GM11168 (cell line): ENCODE data around the gene RPS6KA3.
"Not testable (repeated sequence)": the region's sequence is repeated elsewhere in the genome, so short reads cannot be mapped to it uniquely, and the experiment has no call there.

Experiments
- in situ Hi-C: fragments of 300-500 bp; cut with MboI; formaldehyde crosslinking; loops from one replicate; pipeline ENCODE4 v1.12.0; 2022; ENCODE audit warnings: low sequenced_read_pairs; ENCODE audit not compliant: unreplicated experiment

Gene RPS6KA3

DNA sequence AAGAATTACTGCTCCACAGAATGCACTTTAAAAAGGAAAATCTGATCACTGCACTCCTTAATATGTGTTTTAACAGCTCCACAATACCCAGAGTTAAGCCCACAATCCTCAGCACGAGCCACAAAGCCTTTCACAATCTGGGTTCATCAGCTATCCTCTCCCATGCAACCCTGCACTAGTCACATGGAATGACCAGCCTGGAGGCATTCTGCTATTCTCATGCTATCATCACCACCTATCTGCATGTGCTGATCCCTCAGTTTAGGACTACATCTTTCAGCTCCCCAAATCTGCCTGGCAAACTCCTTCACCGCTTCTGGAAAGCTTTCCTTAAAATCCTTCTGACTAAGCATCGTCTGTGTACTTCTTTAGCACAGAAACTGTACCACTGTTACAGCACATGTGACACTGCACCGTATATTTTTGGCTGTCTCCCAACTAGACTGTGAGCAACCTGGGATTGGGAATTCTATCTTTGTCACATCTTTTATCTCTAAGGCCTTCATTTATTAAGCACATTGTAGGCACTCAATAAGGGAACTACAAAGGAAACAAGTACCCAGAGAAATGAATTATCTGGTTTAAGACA, 106.8 kb downstream of the RPS6KA3 start:
- in situ Hi-C loops = no loop called here

DNA sequence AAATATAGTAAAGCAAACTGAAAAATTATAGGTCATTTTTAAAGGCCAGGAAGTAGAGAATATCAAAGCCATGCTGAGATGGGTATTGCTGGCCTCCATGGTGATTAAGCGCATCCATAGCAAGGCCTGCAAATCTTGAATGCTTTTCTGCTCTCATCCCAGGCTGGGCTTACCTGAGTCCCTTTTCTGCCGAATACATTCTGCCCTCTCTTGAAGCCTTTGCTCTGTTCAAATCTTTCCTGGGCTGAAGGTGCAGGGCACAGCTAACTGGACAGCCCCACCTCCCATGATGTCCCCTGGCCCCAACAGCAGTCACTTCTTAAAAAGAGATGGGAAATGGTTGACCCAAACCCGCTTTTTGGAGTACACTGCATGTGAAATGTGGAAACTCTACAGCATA, 115.0 kb downstream of the RPS6KA3 start:
- in situ Hi-C loops = no loop called here

DNA sequence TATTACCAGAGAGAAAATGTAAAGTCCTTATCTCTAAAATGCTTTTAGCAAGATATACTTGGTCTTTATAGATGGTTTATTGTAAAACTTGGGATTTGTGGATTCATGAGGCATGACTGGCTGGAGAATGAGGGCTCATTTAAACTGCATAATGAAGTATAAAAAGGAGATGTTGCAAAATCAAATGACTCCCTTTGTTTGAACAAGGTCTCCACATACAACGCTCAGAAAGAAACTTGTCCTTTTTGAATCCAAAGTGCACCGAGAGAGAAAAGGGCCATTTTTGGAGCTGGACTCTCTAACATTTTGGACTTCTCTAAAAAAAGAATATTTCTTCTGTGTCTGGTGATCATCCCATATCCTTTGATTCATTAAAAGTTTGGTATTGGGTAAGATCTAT, 117.4 kb downstream of the RPS6KA3 start:
- in situ Hi-C loops = no loop called here

DNA sequence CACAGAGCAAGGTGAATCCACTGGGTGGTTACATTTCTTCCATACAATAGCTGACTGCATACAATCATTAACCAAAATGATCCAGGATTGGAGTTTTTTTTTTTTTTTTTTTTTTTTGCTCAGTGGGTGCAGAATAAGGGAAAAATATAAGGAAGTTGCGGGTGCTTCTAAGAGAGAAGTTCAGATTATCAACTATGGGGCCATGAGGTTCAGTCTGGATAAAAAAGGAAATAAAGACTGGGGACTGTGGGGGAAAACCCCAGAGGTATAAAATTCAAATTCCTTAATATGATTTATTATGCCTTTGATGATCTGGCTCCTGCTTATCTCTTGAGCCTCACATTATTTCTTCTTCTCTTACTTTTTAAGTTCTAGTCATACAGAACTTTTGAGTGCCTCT, 119.1 kb downstream of the RPS6KA3 start:
- in situ Hi-C loops = no loop called here

DNA sequence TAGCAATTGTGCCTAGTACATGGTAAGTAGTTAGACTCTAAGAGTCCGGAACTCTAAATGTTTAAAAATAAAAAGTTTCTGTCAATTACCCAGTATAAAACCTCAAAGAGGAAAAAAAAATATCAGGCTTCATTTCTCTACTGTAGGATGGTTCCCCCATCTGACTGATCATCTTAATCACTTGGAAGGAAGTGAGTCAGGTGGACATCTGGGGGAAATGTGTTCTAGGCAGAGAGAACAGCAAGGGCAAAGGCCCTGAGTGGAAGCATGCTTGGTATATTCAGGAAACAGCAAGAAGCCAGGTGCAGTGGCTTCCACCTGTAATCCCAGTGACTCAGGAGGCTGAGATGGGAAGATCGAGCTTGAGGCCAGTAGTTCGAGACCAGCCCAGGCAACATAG, 122.2 kb downstream of the RPS6KA3 start:
- in situ Hi-C loops = no loop called here

DNA sequence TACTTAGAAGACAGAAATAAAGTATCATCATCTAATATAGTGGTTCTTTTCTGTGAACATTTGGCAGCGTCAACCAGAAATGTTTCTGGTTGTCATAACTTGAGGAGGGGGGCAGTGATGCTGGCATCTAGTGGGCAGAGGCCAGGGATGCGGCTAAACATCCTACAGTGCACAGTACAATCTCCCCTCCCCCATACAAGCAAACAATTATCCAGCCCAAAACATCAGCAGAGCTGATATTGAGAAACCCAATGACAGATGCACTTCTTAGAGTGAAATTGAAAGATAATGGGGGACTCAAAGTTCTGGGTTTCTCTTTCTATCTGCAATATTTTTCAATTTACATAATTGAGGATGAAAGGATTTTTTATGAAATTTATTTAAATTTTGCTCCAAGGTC, 123.1 kb downstream of the RPS6KA3 start:
- in situ Hi-C loops = no loop called here

DNA sequence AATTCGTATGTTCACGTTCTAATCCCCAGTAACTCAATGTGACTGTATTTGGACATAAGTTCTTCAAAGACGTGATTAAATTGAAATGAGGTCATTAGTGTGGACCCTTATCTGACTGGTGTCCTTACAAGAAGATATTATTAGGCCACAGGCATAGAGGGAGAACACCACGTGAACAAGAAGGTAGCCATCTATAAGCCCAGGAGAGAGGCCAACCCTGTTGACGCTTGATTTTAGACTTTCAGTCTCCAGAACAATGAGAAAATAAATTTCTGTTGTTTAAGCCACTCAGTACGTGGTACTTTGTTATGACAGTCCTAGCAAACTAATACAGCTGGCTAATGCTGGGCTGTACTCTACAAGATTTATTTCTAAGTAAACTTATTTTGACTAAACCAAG, 123.6 kb downstream of the RPS6KA3 start:
- in situ Hi-C loops = no loop called here

DNA sequence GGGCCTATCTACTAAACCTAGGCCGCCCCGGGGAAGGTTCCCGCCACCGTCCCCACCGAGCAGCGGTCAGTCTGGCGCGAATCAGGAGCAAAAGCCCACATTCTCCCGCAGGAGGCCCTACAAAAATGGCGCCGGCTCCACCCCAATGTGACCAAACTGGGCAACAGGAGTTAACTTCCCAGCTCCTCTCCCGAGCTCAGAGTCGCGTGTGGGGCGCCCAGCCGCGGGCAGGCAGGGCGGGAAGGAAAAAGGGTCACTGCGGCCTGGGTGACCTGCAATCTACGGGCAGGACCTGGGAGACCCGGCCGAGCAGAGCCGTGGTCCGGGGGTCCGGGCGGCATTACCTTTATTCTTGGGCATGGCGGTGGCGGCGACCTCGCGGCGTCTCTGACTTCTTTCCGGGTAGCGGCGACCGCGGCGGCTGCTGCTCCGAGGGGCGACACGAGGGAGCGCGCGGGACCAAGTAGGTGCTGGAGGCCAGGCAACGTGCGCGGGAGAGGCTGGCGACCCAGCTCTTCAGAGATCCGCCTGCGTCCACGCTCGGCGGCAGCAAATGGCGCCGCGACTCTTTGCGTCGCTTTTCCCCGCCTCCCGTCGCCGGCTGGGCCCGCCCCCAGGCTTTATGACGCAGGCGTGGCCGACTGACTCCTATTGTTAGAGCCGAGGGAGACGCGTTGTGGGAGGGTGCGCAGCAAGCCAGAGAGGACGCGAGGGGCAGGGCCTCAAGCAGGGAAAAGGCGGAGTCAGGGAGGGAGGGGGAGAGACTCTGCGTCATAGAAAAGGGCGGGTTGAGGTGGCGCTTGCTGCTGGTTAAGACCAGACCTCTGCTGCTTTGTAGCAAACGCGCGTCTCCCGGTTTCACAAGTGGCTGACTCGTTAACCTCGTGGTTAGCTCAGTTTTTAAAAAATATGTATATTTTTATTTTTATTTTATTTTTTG, 125.2 kb downstream of the RPS6KA3 start, which contains the start of gene EIF1AX:
TSS of gene EIF1AX (minus strand) at position 558 of the 940 bp plus-strand sequence. CDS start at position 360, 198 bp downstream.
- in situ Hi-C loops = no loop called here

DNA sequence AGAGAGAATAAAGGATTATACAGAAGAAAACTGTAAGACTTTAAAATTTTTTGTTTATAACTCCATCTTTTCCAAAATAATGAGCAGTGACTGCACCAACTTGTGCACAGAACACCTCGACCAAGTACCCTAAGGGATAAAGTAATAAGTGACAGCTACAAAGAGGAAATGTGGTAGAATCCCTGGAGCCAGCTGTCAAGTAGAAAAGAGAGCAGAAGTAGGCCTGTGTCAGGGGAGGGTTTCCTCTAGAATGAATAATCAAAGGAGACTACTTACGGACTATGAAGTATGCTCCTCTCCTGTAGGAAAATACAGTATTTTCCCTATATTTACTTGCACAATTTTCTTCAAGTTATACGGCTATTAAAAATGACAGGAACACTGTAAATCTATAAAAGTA, 126.3 kb downstream of the RPS6KA3 start:
- in situ Hi-C loops = no loop called here

DNA sequence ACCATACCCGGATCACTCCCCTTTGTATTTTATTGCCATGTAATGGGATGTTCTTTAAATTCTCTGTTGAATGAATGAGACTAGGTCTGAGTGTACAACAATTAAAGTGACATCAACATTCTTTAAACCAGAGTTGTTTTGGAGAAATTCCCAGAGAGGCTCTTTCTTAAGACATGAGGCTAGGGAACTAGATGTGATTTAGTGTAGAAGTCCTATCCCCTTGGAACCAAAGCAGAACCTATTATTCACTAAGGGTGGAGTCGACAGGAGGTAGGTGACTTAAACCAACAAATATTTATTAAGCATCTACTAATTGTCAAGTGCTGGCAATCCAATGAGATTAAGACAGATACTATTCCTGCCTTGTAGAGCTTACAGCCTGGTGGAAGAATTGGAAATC, 126.7 kb downstream of the RPS6KA3 start:
- in situ Hi-C loops = no loop called here

DNA sequence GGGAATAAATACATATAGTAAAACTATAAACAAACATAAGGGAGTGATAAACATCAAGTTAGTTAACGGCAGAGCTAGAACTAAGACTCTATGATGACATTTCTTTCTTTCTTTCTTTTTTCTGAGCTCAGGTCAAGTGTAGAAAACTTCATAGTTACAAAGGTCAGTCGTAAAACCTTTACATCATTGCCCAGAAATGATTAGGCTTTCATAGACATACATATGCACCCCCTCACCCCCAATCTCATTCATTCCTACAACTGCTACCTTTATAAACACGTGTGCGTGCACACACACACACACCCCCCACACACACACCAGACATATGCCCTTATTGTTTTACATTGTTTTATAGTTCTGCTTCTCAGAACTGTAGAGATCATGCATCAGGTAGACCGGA, 130.8 kb downstream of the RPS6KA3 start:
- in situ Hi-C loops = no loop called here

DNA sequence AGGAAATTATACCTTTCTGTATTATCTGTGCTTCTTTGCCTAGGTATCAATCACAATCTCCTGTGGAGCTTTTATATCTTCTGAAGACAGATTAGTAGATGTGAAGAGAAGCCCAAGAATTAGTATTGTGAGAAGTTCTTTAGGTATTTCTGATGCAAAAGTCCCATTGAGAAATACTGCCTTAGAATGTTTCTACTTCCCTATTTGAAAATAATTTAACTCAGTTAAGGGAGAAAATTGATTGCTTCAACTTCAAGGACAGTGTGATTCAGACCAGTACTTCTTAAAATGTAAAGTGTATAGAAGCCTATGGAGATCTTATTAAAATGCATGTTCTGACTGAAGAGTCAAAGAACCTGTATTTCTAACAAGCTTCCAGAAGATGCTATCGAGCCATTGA, 134.0 kb downstream of the RPS6KA3 start:
- in situ Hi-C loops = no loop called here

DNA sequence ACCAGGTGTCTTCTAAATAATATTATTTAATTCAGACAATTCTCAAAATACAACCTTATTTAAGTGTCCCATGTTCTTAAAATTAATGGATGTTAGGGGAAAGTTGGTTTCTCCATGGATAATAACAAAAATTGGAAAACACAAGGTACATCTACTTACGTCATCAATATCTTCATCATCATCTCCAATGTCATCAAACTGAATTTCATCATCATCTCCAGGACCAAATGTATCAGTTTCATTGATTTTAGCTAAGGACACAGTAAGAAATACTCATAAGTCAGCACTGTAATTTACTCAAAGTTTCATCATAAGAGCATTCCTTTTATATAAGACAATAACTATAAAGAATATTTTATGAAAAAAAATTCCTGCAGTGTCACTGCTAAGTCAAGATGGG, 136.4 kb downstream of the RPS6KA3 start:
- in situ Hi-C loops = no loop called here

DNA sequence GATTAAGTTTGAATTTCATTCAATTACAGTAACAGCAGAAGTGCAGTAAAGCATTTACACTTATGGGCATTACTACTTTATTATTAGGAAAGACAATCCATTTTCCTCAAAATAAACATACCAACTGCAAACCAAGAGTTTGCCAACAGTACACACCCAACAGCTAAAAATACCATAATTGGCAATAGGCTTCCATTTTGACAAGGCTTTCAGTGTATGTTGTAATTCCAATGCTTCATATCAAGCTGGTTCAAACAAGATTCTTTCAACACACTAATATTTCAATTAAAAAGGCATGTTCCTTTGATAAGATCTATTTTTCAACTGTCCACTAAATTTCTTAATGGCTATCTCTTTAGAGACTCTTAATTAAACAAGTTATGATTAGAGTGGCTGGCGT, 137.2 kb downstream of the RPS6KA3 start:
- in situ Hi-C loops = no loop called here

DNA sequence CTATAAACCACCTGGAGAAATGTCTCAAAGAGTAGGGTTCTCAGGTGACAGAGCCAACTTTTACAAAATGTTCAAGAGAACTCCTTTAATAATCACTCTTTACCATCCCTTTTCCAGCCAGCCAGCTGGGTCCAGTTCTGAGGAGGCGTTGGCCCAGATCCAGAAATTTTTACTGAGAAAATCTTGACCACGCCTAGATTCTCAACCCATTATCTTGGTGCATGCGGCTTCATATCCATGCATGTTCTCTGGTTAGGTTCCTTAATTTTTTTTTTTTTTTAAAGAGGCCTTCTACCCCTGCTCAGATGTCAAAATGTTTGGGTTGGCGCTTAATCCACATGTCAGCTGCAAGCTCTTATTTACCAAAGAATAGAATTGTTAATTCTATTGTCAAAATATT, 138.0 kb downstream of the RPS6KA3 start:
- in situ Hi-C loops = no loop called here

DNA sequence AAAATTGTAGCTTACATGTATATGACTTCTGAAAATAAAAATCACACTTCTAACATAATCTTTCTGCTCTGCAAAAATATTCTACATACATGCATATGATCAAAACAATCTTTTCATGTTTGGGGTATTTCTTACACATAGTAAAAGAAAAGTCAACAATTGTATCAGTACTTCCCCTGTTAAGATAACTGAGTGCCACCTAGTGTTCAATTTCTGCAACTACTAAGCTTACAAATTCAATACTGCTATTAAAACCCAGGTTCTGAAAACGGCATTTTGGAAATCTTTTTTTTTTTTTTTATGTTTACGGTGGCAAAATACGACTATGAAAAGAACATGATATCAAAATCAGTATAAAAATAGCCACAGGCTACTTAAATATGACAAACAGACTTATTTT, 139.3 kb downstream of the RPS6KA3 start:
- in situ Hi-C loops = not testable (repeated sequence)

DNA sequence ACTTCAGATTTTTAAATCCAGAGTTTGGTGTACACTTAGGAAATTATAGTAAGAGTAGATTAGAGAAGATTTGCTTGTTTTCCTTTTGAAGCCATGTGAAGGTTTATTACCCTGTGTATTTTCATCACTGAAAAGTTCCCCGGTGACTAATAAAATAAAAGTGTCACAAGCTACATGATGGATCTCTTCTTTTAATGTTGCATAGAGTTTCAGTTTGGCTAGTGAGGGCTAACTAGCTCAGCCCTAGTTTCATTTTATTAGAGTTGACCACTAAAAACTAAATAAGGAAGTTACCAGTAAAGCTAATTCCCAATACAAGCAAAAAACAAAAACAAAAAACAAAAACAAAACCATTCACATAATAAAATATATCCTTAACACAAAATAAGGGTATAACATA, 139.9 kb downstream of the RPS6KA3 start:
- in situ Hi-C loops = not testable (repeated sequence)

DNA sequence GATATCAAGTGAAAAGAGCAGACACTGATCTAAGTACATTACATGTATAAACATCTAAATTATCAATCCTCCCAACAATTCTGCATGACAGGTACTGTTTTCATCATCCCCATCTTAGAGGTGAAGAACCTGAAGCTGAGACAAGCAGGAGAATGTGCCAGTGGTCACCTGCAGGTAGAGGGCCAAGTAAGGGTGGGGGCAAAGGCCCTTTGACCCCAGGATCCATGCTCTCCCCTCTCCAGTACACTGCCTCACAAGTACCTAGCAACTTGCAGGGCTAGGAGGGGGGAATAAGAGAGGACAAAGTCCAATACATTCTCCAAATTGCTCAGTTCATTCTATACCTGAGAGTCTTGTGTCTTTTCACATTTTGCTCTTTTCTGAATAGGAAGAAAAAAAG, 141.7 kb downstream of the RPS6KA3 start:
- in situ Hi-C loops = no loop called here

DNA sequence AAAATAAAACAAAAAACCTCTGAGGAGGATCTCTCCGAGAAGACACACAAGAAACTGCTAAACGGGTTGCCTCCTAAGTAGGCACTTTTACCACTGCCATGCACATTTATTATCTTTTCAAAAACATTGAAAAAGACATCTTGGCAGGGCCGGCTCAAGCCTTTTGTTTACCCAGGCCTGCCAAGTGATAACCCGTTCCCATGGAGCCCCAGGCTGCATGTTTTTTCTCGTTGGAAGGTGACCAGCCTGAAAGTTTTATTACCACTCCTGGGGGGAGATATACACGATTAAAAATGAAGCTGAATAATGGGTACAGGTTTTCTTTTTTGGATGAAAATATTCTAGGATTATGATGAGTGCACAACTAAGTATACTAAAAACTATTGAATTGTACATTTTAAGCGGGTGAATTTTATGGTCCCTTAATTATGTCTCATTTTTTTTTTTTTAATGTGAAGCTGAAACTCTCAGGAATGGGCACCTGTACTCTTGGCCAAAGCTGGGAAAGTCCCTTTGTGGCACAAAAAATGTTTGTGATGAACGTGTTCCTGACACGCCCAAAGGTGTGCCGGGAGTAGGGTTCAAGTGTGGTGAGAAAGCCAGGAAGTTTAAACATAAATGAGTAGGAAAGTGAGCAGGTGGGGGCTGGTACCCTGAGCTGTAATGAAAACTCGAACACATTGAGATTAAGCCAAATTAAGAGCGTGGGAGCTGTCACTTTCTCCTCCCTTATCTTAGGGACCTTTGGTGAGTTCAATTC, 148.5 kb downstream of the RPS6KA3 start:
- in situ Hi-C loops = no loop called here

DNA sequence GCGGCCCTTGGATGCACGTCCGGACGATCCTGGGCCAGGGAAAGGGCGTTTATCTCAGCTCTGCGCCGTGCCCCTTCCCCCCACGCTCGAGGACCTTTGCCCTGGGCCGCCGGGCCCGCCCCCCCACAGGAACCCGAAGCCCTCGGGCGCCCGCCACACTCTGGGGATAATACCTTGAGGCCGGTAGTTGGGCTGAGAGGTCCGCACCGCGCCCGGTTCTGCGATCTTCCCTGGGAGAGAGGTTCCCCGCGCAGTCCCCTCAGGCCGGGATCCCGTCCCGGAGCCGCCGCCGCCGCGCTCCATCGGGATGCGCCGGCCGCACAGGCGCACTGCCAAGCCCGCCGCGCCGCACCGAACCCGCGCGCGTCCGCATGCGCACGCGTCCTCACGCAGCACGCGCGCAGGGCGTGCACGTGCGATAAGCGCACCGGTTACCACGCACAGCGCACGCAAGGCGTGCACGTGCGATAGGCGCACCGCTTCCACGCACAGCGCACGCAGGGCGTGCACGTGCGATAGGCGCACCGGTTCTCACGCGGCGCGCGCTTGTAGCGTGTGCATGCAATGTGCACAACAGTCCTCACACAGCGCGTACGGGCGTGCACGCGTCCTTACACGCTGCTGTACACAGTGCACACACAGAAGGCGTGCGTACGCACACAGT, 150.0 kb downstream of the RPS6KA3 start, which contains the start of gene MAP7D2:
TSS of gene MAP7D2 (minus strand) at position 331 of the 664 bp plus-strand sequence. CDS start at position 303, 28 bp downstream.
- in situ Hi-C loops = no loop called here
